Measurements from ENCODE around the gene MALAT1. TPM values are rescaled to one million over a fixed set of nuclear protein-coding genes. Genes with fewer than 3 reads are reported as not detected.
"Not testable (repeated sequence)": the region's sequence is repeated elsewhere in the genome, so short reads cannot be mapped to it uniquely, and the experiment has no call there.

MALAT1 gene
- total RNA-seq, 4 donors from 2014 or later = 2,194 to 20,520 (median 8,164) TPM

DNA sequence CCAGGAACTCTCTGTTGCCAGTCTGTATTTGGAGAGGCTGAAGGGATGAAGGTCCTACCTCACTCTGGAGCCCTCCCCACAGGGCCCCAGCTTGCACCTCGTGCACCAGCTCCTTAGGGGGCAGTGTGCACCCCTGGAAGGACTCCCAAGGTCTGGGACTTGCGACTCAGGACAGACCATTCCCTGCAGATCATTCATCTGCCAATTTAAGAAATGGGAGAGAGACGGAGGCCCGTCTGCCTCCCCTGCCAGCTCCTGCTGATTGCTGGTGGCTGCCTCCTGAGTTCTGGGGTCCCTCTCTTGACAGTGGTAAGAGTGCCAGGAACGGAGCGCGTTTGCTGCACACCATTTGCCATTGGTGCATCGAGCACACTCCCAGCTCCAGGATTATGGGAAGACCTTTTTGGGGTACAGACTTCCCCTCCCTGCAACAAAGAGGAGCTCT is 27.4 kb upstream of the MALAT1 start:
- Histone ChIP-seq H3K36me3 (no peaks in the 10 kb centered on the region), H3K4me1 (peaks cover 0 to 60% (median 34%) of the 10 kb centered on the region in 3 donors), H3K27me3 (no peaks in the 10 kb centered on the region), H3K4me3 (peak overlapping the region in 1 of 2 donors; percentile 37), H3K27ac (peak overlapping the region; percentile 95 to 98 (median 96)), H3K9me3 (no peaks in the 10 kb centered on the region)
- TF ChIP-seq EP300 (IDR thresholded peaks at IDR 0.05) (no peak), POLR2A (IDR thresholded peaks at IDR 0.05) (peak in 1 of 2 donors; percentile 20), POLR2AphosphoS5 (IDR thresholded peaks at IDR 0.05) (peak; percentile 85)
- TF ChIP-seq, protein P1, sequence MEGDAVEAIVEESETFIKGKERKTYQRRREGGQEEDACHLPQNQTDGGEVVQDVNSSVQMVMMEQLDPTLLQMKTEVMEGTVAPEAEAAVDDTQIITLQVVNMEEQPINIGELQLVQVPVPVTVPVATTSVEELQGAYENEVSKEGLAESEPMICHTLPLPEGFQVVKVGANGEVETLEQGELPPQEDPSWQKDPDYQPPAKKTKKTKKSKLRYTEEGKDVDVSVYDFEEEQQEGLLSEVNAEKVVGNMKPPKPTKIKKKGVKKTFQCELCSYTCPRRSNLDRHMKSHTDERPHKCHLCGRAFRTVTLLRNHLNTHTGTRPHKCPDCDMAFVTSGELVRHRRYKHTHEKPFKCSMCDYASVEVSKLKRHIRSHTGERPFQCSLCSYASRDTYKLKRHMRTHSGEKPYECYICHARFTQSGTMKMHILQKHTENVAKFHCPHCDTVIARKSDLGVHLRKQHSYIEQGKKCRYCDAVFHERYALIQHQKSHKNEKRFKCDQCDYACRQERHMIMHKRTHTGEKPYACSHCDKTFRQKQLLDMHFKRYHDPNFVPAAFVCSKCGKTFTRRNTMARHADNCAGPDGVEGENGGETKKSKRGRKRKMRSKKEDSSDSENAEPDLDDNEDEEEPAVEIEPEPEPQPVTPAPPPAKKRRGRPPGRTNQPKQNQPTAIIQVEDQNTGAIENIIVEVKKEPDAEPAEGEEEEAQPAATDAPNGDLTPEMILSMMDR (IDR thresholded peaks at IDR 0.05) = peak in 3 of 4 experiments; percentile 72 to 83 (median 74)
- no CpG with 5 or more reads among the region's 8 CpGs for WGBS, 2 donors (ENCODE audit: low coverage in 1 of 2)
- ATAC-seq = peak; percentile 80

DNA sequence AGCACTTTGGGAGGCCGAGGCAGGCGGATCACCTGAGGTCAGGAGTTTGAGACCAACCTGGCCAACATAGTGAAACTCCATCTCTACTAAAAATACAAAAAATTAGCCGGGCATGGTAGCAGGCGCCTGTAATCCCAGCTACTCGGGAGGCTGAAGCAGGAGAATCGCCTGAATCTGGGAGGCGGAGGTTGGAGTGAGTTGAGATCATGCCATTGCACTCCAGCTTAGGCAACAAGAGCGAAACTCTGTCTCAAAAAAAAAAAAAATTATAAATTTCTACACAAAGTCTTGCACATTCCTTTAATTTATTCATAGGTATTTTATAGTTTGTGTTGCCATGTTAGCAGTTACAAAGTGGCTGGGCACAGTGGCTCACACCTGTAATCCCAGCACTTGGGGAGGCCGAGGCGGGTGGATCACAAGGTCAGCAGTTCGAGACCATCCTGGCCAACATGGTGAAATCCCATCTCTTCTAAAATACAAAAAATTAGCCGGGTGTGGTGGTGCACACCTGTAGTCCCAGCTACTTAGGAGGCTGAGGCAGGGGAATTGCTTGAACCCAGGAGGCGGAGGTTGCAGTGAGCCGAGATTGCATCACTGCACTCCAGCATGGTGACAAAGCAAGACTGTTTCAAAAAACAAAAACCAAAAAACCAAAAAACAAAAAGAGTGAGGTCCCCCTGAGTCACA is 26.1 kb upstream of the MALAT1 start:
- ATAC-seq, H3K27me3 ChIP-seq, H3K9me3 ChIP-seq, H3K4me3 ChIP-seq, H3K36me3 ChIP-seq: not testable (repeated sequence)
- peaks cover 0 to 65% (median 37%) of the 10 kb centered on the region in 3 donors for H3K4me1 ChIP-seq
- H3K27ac ChIP-seq = peak overlapping the region; percentile 95 to 98 (median 96)
- 71% methylated on average over 9 to 14 of the region's 14 CpGs for WGBS, 2 donors (ENCODE audit: low coverage in 1 of 2)

DNA sequence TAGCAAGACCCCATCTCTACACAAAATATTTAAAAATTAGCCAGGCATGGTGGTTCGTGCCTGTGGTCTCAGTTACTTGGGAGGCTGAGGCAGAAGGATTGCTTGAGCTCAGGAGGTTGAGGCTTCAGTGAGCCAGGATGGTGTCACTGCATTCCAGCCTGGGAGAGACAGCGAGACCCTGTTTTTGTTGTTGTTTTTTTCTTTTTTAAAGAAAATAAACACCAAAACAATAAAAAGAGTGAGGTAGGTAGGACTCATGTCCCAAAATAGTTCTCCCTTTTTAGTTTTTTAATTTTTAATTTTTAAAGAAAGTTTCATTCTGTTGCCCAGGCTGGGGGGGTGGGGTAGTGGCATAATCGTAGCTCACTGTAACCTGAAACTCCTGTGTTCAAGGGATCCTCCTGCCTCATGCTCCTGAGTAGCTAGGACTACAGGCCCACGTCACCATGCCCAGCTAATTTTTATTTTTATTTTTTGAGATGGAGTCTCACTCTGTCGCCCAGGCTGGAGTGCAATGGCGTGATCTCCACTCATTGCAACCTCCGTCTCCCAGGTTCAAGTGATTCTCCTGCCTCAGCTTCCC is 25.5 kb upstream of the MALAT1 start:
- 75 to 86% methylated on average over 7 of the region's 7 CpGs for WGBS, 2 donors (ENCODE audit: low coverage in 1 of 2)
- Histone ChIP-seq H3K4me3 (no peak overlapping the region), H3K27ac (peak overlapping the region; percentile 95 to 98 (median 96)), H3K36me3 (no peaks in the 10 kb centered on the region), H3K4me1 (peaks cover 2 to 68% (median 43%) of the 10 kb centered on the region in 3 donors), H3K9me3 (no peaks in the 10 kb centered on the region), H3K27me3 (no peaks in the 10 kb centered on the region)
- ATAC-seq = no peak
- TF ChIP-seq POLR2AphosphoS5 (IDR thresholded peaks at IDR 0.05) (no peak), EP300 (IDR thresholded peaks at IDR 0.05) (no peak), POLR2A (IDR thresholded peaks at IDR 0.05) (no peak)
- TF ChIP-seq, protein P1 (IDR thresholded peaks at IDR 0.05) = no peak

DNA sequence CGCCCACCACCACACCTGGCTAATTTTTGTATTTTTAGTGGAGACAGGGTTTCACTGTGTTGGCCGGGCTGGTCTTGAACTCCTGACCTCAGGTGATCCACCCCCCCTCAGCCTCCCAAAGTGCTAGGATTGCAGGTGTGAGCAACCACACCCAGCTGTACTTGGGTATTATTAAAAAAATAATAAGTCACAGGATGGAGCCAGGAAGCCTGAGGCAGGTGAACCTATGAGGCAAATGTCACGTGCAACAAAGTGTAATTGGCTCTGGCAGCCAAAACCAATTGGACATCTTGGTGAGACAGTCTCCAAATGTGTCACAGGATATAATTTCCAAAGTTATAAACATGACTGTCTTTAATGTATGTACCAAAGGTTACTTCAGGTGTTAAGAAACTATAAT is 24.0 kb upstream of the MALAT1 start:
- H3K4me1 ChIP-seq = peaks cover 9 to 72% (median 49%) of the 10 kb centered on the region in 3 donors
- no peak for TF ChIP-seq POLR2A (IDR thresholded peaks at IDR 0.05)
- TF ChIP-seq, protein P1 (IDR thresholded peaks at IDR 0.05) = no peak
- no peak for TF ChIP-seq POLR2AphosphoS5 (IDR thresholded peaks at IDR 0.05)
- no peak for TF ChIP-seq EP300 (IDR thresholded peaks at IDR 0.05)
- H3K27ac ChIP-seq = peak overlapping the region in 3 of 4 donors; percentile 37 to 98 (median 96)
- no peak for ATAC-seq
- 80 to 100% methylated on average over 1 to 2 of the region's 3 CpGs for WGBS, 2 donors (ENCODE audit: low coverage in 1 of 2)
- no peaks in the 10 kb centered on the region for H3K27me3 ChIP-seq
- H3K4me3 ChIP-seq = no peak overlapping the region
- no peaks in the 10 kb centered on the region for H3K36me3 ChIP-seq
- no peaks in the 10 kb centered on the region for H3K9me3 ChIP-seq

DNA sequence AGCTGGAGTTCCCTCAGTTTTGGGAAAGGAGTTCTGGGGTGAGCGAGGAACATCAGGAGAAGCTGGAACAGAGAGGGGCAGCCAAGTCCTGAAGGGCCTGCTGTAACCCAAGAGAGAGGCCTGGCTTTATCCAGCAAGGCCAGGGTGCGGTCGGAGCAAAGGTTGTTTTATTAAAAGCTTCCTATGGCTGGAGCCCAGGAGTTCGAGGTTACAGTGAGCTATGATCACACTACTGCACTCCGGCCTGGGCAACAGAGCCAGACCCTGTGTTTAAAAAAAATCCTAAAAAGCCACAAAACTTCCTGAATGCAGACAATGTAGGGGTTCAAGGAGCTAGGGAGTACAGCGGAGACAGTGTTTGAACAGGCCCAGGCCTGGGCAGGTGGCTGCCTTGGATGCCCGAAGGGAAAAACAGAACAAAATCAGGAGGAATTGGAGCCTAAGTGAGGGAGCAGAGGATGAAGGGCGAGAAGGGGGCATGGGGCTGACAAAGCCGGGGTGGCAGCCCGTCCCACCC is 22.2 kb upstream of the MALAT1 start:
- TF ChIP-seq EP300 (IDR thresholded peaks at IDR 0.05) = no peak
- no peak for TF ChIP-seq POLR2AphosphoS5 (IDR thresholded peaks at IDR 0.05)
- TF ChIP-seq POLR2A (IDR thresholded peaks at IDR 0.05) = no peak
- TF ChIP-seq, protein P1 (IDR thresholded peaks at IDR 0.05) = no peak
- Histone ChIP-seq H3K4me1 (peaks cover 9 to 74% (median 40%) of the 10 kb centered on the region in 3 donors), H3K9me3 (no peaks in the 10 kb centered on the region), H3K27ac (peak overlapping the region; percentile 75 to 98 (median 96)), H3K27me3 (no peaks in the 10 kb centered on the region), H3K36me3 (no peaks in the 10 kb centered on the region), H3K4me3 (peak overlapping the region; percentile 38 to 85)
- WGBS, 2 donors (ENCODE audit: low coverage in 1 of 2) = 18 to 20% methylated on average over 3 to 6 of the region's 10 CpGs
- ATAC-seq = no peak
